HEK293 (cell line): Measurements from ENCODE around the gene C13orf46.

ENCODE experiments used
- CTCF ChIA-PET: fragments of 350-600 bp; formaldehyde crosslinking; extraction: SDS; loops from one replicate; lab custom pipeline; 2021; ENCODE audit warnings: antibody characterized with exemption; lab: Yijun Ruan, JAX
- POLR2A ChIA-PET: fragments of 300-600 bp; formaldehyde crosslinking; extraction: SDS; loops from one replicate; lab custom pipeline; 2020; ENCODE audit warnings: antibody characterized with exemption, inconsistent platforms; lab: Yijun Ruan, JAX
- H3K27ac ChIP-seq: fragments of 200-500 bp; sonication (Bioruptor generic); 2 replicates; pipeline ENCODE4 v1.5.1; 2014; ENCODE audit warnings: low read depth, low read length, control low read depth, inconsistent platforms; ENCODE audit errors: extremely low read depth
- H3K36me3 ChIP-seq, 2 experiments: fragments of 200-500 bp in 1 of 2; sonication (Bioruptor generic) in 1 of 2; 1 replicate in 1 of 2; 2 replicates in 1 of 2; pipeline ENCODE4 v1.5.1; 2014 to 2017; ENCODE audit warnings: inconsistent platforms in 2 of 2, low read length in 2 of 2; ENCODE audit not compliant: control insufficient read depth in 2 of 2, insufficient read depth in 1 of 2
- H3K4me1 ChIP-seq: fragments of 200-500 bp; sonication (Bioruptor generic); 2 replicates; pipeline ENCODE4 v1.5.1; 2014; ENCODE audit warnings: mild to moderate bottlenecking, low read length, inconsistent platforms; ENCODE audit not compliant: control insufficient read depth, insufficient read depth
- H3K4me3 ChIP-seq: 2 replicates; pipeline ENCODE4 v1.5.1; 2011; ENCODE audit warnings: low read depth, mild to moderate bottlenecking, control low read depth, low read length, moderate library complexity
- H3K9me3 ChIP-seq: fragments of 200-500 bp; sonication (Bioruptor generic); 2 replicates; pipeline ENCODE4 v1.5.1; 2014; ENCODE audit warnings: low read depth, low read length, inconsistent platforms; ENCODE audit not compliant: control insufficient read depth, insufficient read depth
- EGR2 ChIP-seq: fragments of 450-650 bp; formaldehyde crosslinking; IDR thresholded peaks from 2 replicates; pipeline ENCODE4 v1.5.1; 2016; ENCODE audit warnings: low read depth, missing biosample characterization, missing genetic modification characterization
- GLIS2 ChIP-seq: fragments of 450-650 bp; formaldehyde crosslinking; IDR thresholded peaks from 2 replicates; pipeline ENCODE4 v1.5.1; 2016; ENCODE audit warnings: missing biosample characterization, missing genetic modification characterization
- OVOL3 ChIP-seq: fragments of 450-650 bp; formaldehyde crosslinking; IDR thresholded peaks from 2 replicates; pipeline ENCODE4 v1.5.1; 2016; ENCODE audit warnings: missing biosample characterization, missing genetic modification characterization
- SCRT1 ChIP-seq: fragments of 450-650 bp; formaldehyde crosslinking; IDR thresholded peaks from 2 replicates; pipeline ENCODE4 v1.5.1; 2016; ENCODE audit warnings: missing biosample characterization, missing genetic modification characterization, borderline replicate concordance
- ZFHX2 ChIP-seq: fragments of 450-650 bp; formaldehyde crosslinking; conservative IDR thresholded peaks from 2 replicates; pipeline ENCODE4 v1.5.1; 2016; ENCODE audit warnings: missing biosample characterization, missing genetic modification characterization
- ZNF16 ChIP-seq: fragments of 450-650 bp; formaldehyde crosslinking; IDR thresholded peaks from 2 replicates; pipeline ENCODE4 v1.5.1; 2016; ENCODE audit warnings: low read depth, missing biosample characterization, missing genetic modification characterization
- ZNF184 ChIP-seq: fragments of 450-650 bp; IDR thresholded peaks from 2 replicates; pipeline ENCODE4 v1.5.1; 2018; ENCODE audit warnings: missing biosample characterization, mild to moderate bottlenecking, missing genetic modification characterization
- ZNF223 ChIP-seq: fragments of 450-650 bp; formaldehyde crosslinking; IDR thresholded peaks from 2 replicates; pipeline ENCODE4 v1.5.1; 2016; ENCODE audit warnings: missing biosample characterization, missing genetic modification characterization
- ZNF302 ChIP-seq: fragments of 450-650 bp; formaldehyde crosslinking; IDR thresholded peaks from 2 replicates; pipeline ENCODE4 v1.5.1; 2016; ENCODE audit warnings: missing biosample characterization, missing genetic modification characterization, low read depth
- ZNF335 ChIP-seq: fragments of 450-650 bp; formaldehyde crosslinking; conservative IDR thresholded peaks from 2 replicates; pipeline ENCODE4 v1.5.1; 2016; ENCODE audit warnings: missing biosample characterization, missing genetic modification characterization
- ZNF366 ChIP-seq: fragments of 450-650 bp; formaldehyde crosslinking; conservative IDR thresholded peaks from 2 replicates; pipeline ENCODE4 v1.5.1; 2016; ENCODE audit warnings: missing biosample characterization, missing genetic modification characterization
- ZNF404 ChIP-seq: fragments of 450-650 bp; formaldehyde crosslinking; IDR thresholded peaks from 2 replicates; pipeline ENCODE4 v1.5.1; 2017; ENCODE audit warnings: missing biosample characterization, missing genetic modification characterization
- ZNF623 ChIP-seq: fragments of 450-650 bp; formaldehyde crosslinking; IDR thresholded peaks from 2 replicates; pipeline ENCODE4 v1.5.1; 2016; ENCODE audit warnings: missing biosample characterization, missing genetic modification characterization
- ZNF654 ChIP-seq: fragments of 450-650 bp; formaldehyde crosslinking; IDR thresholded peaks from 2 replicates; pipeline ENCODE4 v1.5.1; 2016; ENCODE audit warnings: low read depth, missing biosample characterization, missing genetic modification characterization
- ZNF670 ChIP-seq: fragments of 450-650 bp; formaldehyde crosslinking; IDR thresholded peaks from 2 replicates; pipeline ENCODE4 v1.5.1; 2016; ENCODE audit warnings: missing biosample characterization, missing genetic modification characterization, low read depth
- ZNF677 ChIP-seq: fragments of 450-650 bp; IDR thresholded peaks from 2 replicates; pipeline ENCODE4 v1.5.0; 2018; ENCODE audit warnings: missing biosample characterization, mild to moderate bottlenecking, missing genetic modification characterization, moderate library complexity
- ZNF785 ChIP-seq: fragments of 450-650 bp; formaldehyde crosslinking; IDR thresholded peaks from 2 replicates; pipeline ENCODE4 v1.5.1; 2016; ENCODE audit warnings: missing biosample characterization, missing genetic modification characterization
- ZNF791 ChIP-seq: fragments of 450-650 bp; formaldehyde crosslinking; IDR thresholded peaks from 2 replicates; pipeline ENCODE4 v1.5.1; 2016; ENCODE audit warnings: missing biosample characterization, missing genetic modification characterization
- ZNF837 ChIP-seq: fragments of 450-650 bp; formaldehyde crosslinking; IDR thresholded peaks from 2 replicates; pipeline ENCODE4 v1.5.1; 2016; ENCODE audit warnings: missing biosample characterization, missing genetic modification characterization
- TF ChIP-seq, protein P1 (sequence below): fragments of 450-650 bp; formaldehyde crosslinking; IDR thresholded peaks from 2 replicates; pipeline ENCODE4 v1.5.1; 2016; ENCODE audit warnings: missing biosample characterization, missing genetic modification characterization
- TF ChIP-seq, protein P2 (sequence below): fragments of 450-650 bp; formaldehyde crosslinking; IDR thresholded peaks from 2 replicates; pipeline ENCODE4 v1.5.1; 2016; ENCODE audit warnings: missing biosample characterization, missing genetic modification characterization, borderline replicate concordance
- TF ChIP-seq, protein P3 (sequence below): fragments of 450-650 bp; formaldehyde crosslinking; IDR thresholded peaks from 2 replicates; pipeline ENCODE4 v1.5.1; 2016; ENCODE audit warnings: missing biosample characterization, missing genetic modification characterization, borderline replicate concordance
- TF ChIP-seq, protein P4 (sequence below): fragments of 450-650 bp; formaldehyde crosslinking; IDR thresholded peaks from 2 replicates; pipeline ENCODE4 v1.5.1; 2016; ENCODE audit warnings: missing biosample characterization, missing genetic modification characterization, low read depth

C13orf46 gene

DNA sequence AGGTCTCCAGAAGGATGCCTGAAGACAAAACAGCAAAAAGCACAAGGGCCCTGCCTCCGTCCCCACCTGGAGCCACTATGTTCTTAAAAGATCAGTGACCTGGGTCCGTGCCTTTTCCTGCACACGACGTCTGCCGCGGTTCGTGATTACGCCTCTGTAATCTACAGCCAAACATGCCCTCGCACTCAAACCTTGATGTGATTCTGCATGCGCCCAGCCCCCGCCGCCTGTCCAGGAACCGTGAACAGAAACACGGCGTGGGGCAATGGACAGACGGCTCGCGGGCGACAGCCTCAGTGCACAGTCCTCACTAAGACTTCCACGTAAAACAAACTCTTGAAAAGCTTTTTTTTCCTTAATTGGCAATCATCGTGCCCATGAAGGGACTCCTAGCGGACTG is 15.5 kb downstream of the C13orf46 start:
- Histone ChIP-seq H3K27ac (no peak overlapping the region), H3K36me3 (no peaks in the 10 kb centered on the region), H3K9me3 (no peaks in the 10 kb centered on the region), H3K4me1 (no peaks in the 10 kb centered on the region), H3K4me3 (no peak overlapping the region)
- POLR2A ChIA-PET, result no interaction called here
- CTCF ChIA-PET, result no interaction called here
- TF ChIP-seq, protein P1, sequence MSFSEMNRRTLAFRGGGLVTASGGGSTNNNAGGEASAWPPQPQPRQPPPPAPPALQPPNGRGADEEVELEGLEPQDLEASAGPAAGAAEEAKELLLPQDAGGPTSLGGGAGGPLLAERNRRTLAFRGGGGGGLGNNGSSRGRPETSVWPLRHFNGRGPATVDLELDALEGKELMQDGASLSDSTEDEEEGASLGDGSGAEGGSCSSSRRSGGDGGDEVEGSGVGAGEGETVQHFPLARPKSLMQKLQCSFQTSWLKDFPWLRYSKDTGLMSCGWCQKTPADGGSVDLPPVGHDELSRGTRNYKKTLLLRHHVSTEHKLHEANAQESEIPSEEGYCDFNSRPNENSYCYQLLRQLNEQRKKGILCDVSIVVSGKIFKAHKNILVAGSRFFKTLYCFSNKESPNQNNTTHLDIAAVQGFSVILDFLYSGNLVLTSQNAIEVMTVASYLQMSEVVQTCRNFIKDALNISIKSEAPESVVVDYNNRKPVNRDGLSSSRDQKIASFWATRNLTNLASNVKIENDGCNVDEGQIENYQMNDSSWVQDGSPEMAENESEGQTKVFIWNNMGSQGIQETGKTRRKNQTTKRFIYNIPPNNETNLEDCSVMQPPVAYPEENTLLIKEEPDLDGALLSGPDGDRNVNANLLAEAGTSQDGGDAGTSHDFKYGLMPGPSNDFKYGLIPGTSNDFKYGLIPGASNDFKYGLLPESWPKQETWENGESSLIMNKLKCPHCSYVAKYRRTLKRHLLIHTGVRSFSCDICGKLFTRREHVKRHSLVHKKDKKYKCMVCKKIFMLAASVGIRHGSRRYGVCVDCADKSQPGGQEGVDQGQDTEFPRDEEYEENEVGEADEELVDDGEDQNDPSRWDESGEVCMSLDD (tag by site-specific recombination), result no peak
- TF ChIP-seq ZNF791 (tag by site-specific recombination), result no peak
- no peak for TF ChIP-seq ZNF223 (tag by site-specific recombination)
- TF ChIP-seq EGR2 (tag by site-specific recombination), result no peak
- TF ChIP-seq ZNF184 (tag by site-specific recombination), result no peak
- no peak for TF ChIP-seq ZNF670 (tag by site-specific recombination)
- no peak for TF ChIP-seq ZFHX2 (tag by site-specific recombination)
- TF ChIP-seq, protein P2, sequence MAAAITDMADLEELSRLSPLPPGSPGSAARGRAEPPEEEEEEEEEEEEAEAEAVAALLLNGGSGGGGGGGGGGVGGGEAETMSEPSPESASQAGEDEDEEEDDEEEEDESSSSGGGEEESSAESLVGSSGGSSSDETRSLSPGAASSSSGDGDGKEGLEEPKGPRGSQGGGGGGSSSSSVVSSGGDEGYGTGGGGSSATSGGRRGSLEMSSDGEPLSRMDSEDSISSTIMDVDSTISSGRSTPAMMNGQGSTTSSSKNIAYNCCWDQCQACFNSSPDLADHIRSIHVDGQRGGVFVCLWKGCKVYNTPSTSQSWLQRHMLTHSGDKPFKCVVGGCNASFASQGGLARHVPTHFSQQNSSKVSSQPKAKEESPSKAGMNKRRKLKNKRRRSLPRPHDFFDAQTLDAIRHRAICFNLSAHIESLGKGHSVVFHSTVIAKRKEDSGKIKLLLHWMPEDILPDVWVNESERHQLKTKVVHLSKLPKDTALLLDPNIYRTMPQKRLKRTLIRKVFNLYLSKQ (tag by site-specific recombination), result no peak
- TF ChIP-seq ZNF623, result no peak
- TF ChIP-seq ZNF785 (tag by site-specific recombination), result no peak
- TF ChIP-seq, protein P3, sequence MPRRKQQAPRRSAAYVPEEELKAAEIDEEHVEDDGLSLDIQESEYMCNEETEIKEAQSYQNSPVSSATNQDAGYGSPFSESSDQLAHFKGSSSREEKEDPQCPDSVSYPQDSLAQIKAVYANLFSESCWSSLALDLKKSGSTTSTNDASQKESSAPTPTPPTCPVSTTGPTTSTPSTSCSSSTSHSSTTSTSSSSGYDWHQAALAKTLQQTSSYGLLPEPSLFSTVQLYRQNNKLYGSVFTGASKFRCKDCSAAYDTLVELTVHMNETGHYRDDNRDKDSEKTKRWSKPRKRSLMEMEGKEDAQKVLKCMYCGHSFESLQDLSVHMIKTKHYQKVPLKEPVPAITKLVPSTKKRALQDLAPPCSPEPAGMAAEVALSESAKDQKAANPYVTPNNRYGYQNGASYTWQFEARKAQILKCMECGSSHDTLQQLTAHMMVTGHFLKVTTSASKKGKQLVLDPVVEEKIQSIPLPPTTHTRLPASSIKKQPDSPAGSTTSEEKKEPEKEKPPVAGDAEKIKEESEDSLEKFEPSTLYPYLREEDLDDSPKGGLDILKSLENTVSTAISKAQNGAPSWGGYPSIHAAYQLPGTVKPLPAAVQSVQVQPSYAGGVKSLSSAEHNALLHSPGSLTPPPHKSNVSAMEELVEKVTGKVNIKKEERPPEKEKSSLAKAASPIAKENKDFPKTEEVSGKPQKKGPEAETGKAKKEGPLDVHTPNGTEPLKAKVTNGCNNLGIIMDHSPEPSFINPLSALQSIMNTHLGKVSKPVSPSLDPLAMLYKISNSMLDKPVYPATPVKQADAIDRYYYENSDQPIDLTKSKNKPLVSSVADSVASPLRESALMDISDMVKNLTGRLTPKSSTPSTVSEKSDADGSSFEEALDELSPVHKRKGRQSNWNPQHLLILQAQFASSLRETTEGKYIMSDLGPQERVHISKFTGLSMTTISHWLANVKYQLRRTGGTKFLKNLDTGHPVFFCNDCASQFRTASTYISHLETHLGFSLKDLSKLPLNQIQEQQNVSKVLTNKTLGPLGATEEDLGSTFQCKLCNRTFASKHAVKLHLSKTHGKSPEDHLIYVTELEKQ (tag by site-specific recombination), result no peak
- no peak for TF ChIP-seq ZNF302
- no peak for TF ChIP-seq ZNF837
- no peak for TF ChIP-seq ZNF366 (tag by site-specific recombination)

DNA sequence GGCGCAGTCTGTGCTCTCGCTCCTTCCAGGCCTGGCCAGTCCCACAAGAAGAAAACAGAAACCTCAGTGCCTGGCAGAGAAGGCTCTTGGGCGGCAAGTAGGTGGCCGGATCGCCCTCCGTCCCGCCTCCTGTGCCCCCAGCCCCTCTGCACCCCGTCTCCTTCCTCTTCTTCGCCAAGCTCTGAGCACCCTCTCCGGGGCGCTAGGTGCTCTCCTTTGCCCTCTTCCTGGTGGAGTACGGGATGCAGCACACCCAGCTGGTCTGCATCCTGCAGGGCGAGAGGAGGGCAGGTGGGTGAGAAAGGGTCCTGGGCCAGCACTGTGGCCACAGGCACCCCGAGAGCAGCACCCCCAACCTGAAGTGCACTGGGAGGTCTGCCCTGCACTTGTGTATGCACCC is 17.3 kb downstream of the C13orf46 start:
- Histone ChIP-seq H3K4me1 (no peaks in the 10 kb centered on the region), H3K36me3 (no peaks in the 10 kb centered on the region), H3K9me3 (no peaks in the 10 kb centered on the region), H3K27ac (no peak overlapping the region), H3K4me3 (no peak overlapping the region)
- POLR2A ChIA-PET, result interaction anchor here (0.9 kb wide), 1 partner anchor 70 kb away, joined by 4 read pairs; no protein-coding TSS in a partner anchor
- CTCF ChIA-PET, result no interaction called here
- TF ChIP-seq OVOL3 (no peak), ZNF335 (no peak), ZNF404 (tag by site-specific recombination) (no peak), ZNF654 (tag by site-specific recombination) (no peak), ZNF16 (tag by site-specific recombination) (no peak), SCRT1 (tag by site-specific recombination) (no peak), GLIS2 (tag by site-specific recombination) (no peak), ZNF677 (tag by site-specific recombination) (no peak)
- TF ChIP-seq, protein P4, sequence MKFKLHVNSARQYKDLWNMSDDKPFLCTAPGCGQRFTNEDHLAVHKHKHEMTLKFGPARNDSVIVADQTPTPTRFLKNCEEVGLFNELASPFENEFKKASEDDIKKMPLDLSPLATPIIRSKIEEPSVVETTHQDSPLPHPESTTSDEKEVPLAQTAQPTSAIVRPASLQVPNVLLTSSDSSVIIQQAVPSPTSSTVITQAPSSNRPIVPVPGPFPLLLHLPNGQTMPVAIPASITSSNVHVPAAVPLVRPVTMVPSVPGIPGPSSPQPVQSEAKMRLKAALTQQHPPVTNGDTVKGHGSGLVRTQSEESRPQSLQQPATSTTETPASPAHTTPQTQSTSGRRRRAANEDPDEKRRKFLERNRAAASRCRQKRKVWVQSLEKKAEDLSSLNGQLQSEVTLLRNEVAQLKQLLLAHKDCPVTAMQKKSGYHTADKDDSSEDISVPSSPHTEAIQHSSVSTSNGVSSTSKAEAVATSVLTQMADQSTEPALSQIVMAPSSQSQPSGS (tag by site-specific recombination), result no peak
